OCI-LY7 (cell line): ENCODE results near the gene TLDC2. TPM values are rescaled to one million over a fixed set of nuclear protein-coding genes. Genes with fewer than 3 reads are reported as not detected.

Experiments used
- BruUV-seq: library from RNA; stranded (reverse); fragments of 400-500 nt; replicated peaks from 2 replicates; lab custom pipeline; 2021; lab: Mats Ljungman, UMichigan
- CTCF ChIA-PET: fragments of 300-600 bp; sonication (Branson Sonifier 250); formaldehyde crosslinking; loops from one replicate; lab custom pipeline; 2022; ENCODE audit warnings: antibody characterized with exemption; ENCODE audit not compliant: unreplicated experiment; lab: Charles Lee
- POLR2A ChIA-PET: fragments of 300-600 bp; sonication (Branson Sonifier 250); formaldehyde crosslinking; loops from one replicate; lab custom pipeline; 2022; ENCODE audit warnings: antibody characterized with exemption; lab: Charles Lee
- DNase-seq: peaks from one replicate; pipeline ENCODE4 v3.0.0-alpha.2; 2015; ENCODE audit warnings: low spot score
- H2AFZ ChIP-seq: fragments of 200-600 bp; sonication (generic), shearing (Covaris generic); 2 replicates; pipeline ENCODE4 v1.6.1; 2014; ENCODE audit warnings: mild to moderate bottlenecking, antibody characterized with exemption, low read length, moderate library complexity
- H3K27ac ChIP-seq: fragments of 200-600 bp; sonication (generic); 2 replicates; pipeline ENCODE4 v1.5.1; 2014; ENCODE audit warnings: mixed run types, low read depth, mild to moderate bottlenecking, moderate library complexity, low read length, inconsistent platforms; ENCODE audit not compliant: poor library complexity, severe bottlenecking
- H3K36me3 ChIP-seq: fragments of 200-600 bp; sonication (generic); 2 replicates; pipeline ENCODE4 v1.6.1; 2014; ENCODE audit warnings: mild to moderate bottlenecking, antibody characterized with exemption, low read length, moderate library complexity, mixed read lengths; ENCODE audit not compliant: insufficient read depth
- H3K4me1 ChIP-seq: fragments of 200-600 bp; sonication (generic); 2 replicates; pipeline ENCODE4 v1.5.1; 2014; ENCODE audit warnings: mild to moderate bottlenecking, low read length; ENCODE audit not compliant: insufficient read depth, poor library complexity, severe bottlenecking
- H3K4me2 ChIP-seq: fragments of 200-600 bp; sonication (generic); 2 replicates; pipeline ENCODE4 v1.6.1; 2014; ENCODE audit warnings: mild to moderate bottlenecking, low read length
- H3K4me3 ChIP-seq: fragments of 200-600 bp; sonication (generic); 2 replicates; pipeline ENCODE4 v1.5.1; 2014; ENCODE audit warnings: mild to moderate bottlenecking, low read depth, low read length; ENCODE audit not compliant: poor library complexity, severe bottlenecking
- H3K79me2 ChIP-seq: fragments of 200-600 bp; sonication (generic); 2 replicates; pipeline ENCODE4 v1.6.1; 2016; ENCODE audit warnings: low read depth, mild to moderate bottlenecking, low read length, moderate library complexity, mixed read lengths; ENCODE audit not compliant: insufficient read depth
- H3K9me2 ChIP-seq: fragments of 200-600 bp; sonication (generic); 2 replicates; pipeline ENCODE4 v1.6.1; 2016; ENCODE audit warnings: mild to moderate bottlenecking, low read length, mixed read lengths; ENCODE audit not compliant: insufficient read depth
- H3K9me3 ChIP-seq: fragments of 200-600 bp; sonication (generic); 2 replicates; pipeline ENCODE4 v1.6.1; 2014; ENCODE audit warnings: mild to moderate bottlenecking, mixed run types, low read length, mixed read lengths
- H4K20me1 ChIP-seq: fragments of 200-600 bp; sonication (generic); 2 replicates; pipeline ENCODE4 v1.6.1; 2014; ENCODE audit warnings: mild to moderate bottlenecking, antibody characterized with exemption, low read length, moderate library complexity, mixed read lengths; ENCODE audit not compliant: insufficient read depth
- CTCF ChIP-seq: fragments of 200-600 bp; sonication (generic); conservative IDR thresholded peaks from 2 replicates; pipeline ENCODE4 v1.5.1; 2014; ENCODE audit warnings: mild to moderate bottlenecking, antibody characterized with exemption, low read length, moderate library complexity, mixed read lengths
- EZH2phosphoT487 ChIP-seq: fragments of 200-600 bp; sonication (generic); IDR thresholded peaks from 2 replicates; pipeline ENCODE4 v1.6.1; 2018; ENCODE audit warnings: low read depth, borderline replicate concordance, mild to moderate bottlenecking, mixed run types, antibody characterized with exemption, low read length, moderate library complexity, mixed read lengths
- intact Hi-C: fragments of 100-400 bp; cut with micrococcal nuclease; formaldehyde crosslinking; loops from one replicate; pipeline ENCODE4 v1.10.0; 2022; ENCODE audit not compliant: unreplicated experiment
- total RNA-seq, 2 experiments: library from RNA; depleted of rRNA in 1 of 2; stranded (reverse); fragments of >200 nt in 1 of 2; shearing (Covaris generic) in 1 of 2; gene quantifications; 2 replicates each; pipeline ENCODE4 v1.2.3, GENCODE V29; 2014 to 2022

The TLDC2 gene
- total RNA-seq, 2 experiments from 2014 or later: not detected

GRCh38 chr20:36856691-36857635 is 19.0 kb upstream of the TLDC2 start:
- CTCF ChIA-PET: interaction anchor here (0.6 kb wide), 1 partner anchor 384 kb away, joined by 3 read pairs; no protein-coding TSS in a partner anchor
- Histone ChIP-seq H3K4me2 (no peak overlapping the region), H3K79me2 (no peaks in the 10 kb centered on the region), H3K27ac (no peak overlapping the region), H3K36me3 (no peaks in the 10 kb centered on the region), H4K20me1 (no peaks in the 10 kb centered on the region), H2AFZ (no peak overlapping the region), H3K4me1 (peaks cover 43% of the 10 kb centered on the region), H3K9me3 (no peaks in the 10 kb centered on the region), H3K4me3 (no peak overlapping the region), H3K9me2 (no peaks in the 10 kb centered on the region)
- intact Hi-C loops: no loop called here
- POLR2A ChIA-PET: interaction anchor here (1.1 to 2.4 kb wide), 4 partner anchors 10 to 65 kb away, joined by 3 to 20 read pairs (median 4); no protein-coding TSS in a partner anchor
- BruUV-seq: no TSS peak
- peak; percentile 38 for DNase-seq
- TF ChIP-seq CTCF (no peak), EZH2phosphoT487 (no peak)

- ChIA-PET POLR2A (interaction anchor here (0.6 to 4.4 kb wide), 3 partner anchors 12 to 24 kb away, joined by 3 to 15 read pairs (median 4); no protein-coding TSS in a partner anchor), CTCF (no interaction called here)
- TF ChIP-seq EZH2phosphoT487: no peak
- no peak for TF ChIP-seq CTCF
- Histone ChIP-seq H3K4me2 (peak overlapping the region; percentile 21; the same call in 1 of the 2 replicates), H3K27ac (no peak overlapping the region), H3K4me3 (no peak overlapping the region), H3K4me1 (peaks cover 41% of the 10 kb centered on the region), H3K9me2 (no peaks in the 10 kb centered on the region), H3K79me2 (no peaks in the 10 kb centered on the region), H2AFZ (no peak overlapping the region), H3K9me3 (no peaks in the 10 kb centered on the region), H4K20me1 (no peaks in the 10 kb centered on the region), H3K36me3 (no peaks in the 10 kb centered on the region)
- no peak for DNase-seq
- BruUV-seq: no TSS peak
- intact Hi-C loops: no loop called here
These were observed 16.7 kb upstream of the TLDC2 start for GRCh38 chr20:36859282-36859555.
